ENCODE results near the gene DSG1. TPM values are rescaled to one million over a fixed set of nuclear protein-coding genes. Genes with fewer than 3 reads are reported as not detected.

DSG1 gene
- total RNA-seq, 6 experiments from 2014 or later, result not detected

- H3K36me3 Mint-ChIP-seq (ENCODE audit: low read depth), result no peaks in the 10 kb centered on the region; the same call in 1 of the 2 replicates
- no peaks in the 10 kb centered on the region for H3K4me1 Mint-ChIP-seq (ENCODE audit: low read depth)
- no peak for TF ChIP-seq CTCF (IDR thresholded peaks at IDR 0.05)
- no peak for DNase-seq
- H3K27ac Mint-ChIP-seq, result no peak overlapping the region
- H3K9me3 Mint-ChIP-seq, result peaks cover 35% of the 10 kb centered on the region
- no peak overlapping the region for H3K4me3 Mint-ChIP-seq
- no peaks in the 10 kb centered on the region; the same call in 1 of the 2 replicates for H3K27me3 Mint-ChIP-seq (ENCODE audit: insufficient read depth)
Measured at GRCh38 chr18:31371989-31372388, 54.0 kb downstream of the DSG1 start.

- H3K4me1 Mint-ChIP-seq (ENCODE audit: low read depth), result no peaks in the 10 kb centered on the region
- peaks cover 36% of the 10 kb centered on the region for H3K9me3 Mint-ChIP-seq
- H3K4me3 Mint-ChIP-seq, result no peak overlapping the region
- no peak overlapping the region for H3K27ac Mint-ChIP-seq
- no peaks in the 10 kb centered on the region; the same call in 1 of the 2 replicates for H3K36me3 Mint-ChIP-seq (ENCODE audit: low read depth)
- DNase-seq, result no peak
- TF ChIP-seq CTCF (IDR thresholded peaks at IDR 0.05), result no peak
- no peaks in the 10 kb centered on the region; the same call in 1 of the 2 replicates for H3K27me3 Mint-ChIP-seq (ENCODE audit: insufficient read depth)
Measured at GRCh38 chr18:31373641-31374040, 55.7 kb downstream of the DSG1 start.

GRCh38 chr18:31376477-31376876 is 58.5 kb downstream of the DSG1 start, which contains the start of gene DSG4:
TSS of gene DSG4 (plus strand) at chr18:31376777. CDS start at chr18:31376912, 135 bp downstream.
- DNase-seq, result no peak
- no peaks in the 10 kb centered on the region for H3K4me1 Mint-ChIP-seq (ENCODE audit: low read depth)
- peaks cover 46% of the 10 kb centered on the region for H3K9me3 Mint-ChIP-seq
- H3K36me3 Mint-ChIP-seq (ENCODE audit: low read depth), result no peaks in the 10 kb centered on the region; the same call in 1 of the 2 replicates
- no peak for TF ChIP-seq CTCF (IDR thresholded peaks at IDR 0.05)
- no peak within 1 kb of the TSS for H3K27ac Mint-ChIP-seq
- H3K27me3 Mint-ChIP-seq (ENCODE audit: insufficient read depth), result no peaks in the 10 kb centered on the region; the same call in none of the 2 replicates
- H3K4me3 Mint-ChIP-seq, result no peak within 1 kb of the TSS

- no peak for DNase-seq
- Mint-ChIP-seq H3K4me3 (no peak overlapping the region), H3K4me1 (ENCODE audit: low read depth) (no peaks in the 10 kb centered on the region), H3K36me3 (ENCODE audit: low read depth) (no peaks in the 10 kb centered on the region), H3K27ac (no peak overlapping the region), H3K27me3 (ENCODE audit: insufficient read depth) (no peaks in the 10 kb centered on the region; the same call in 1 of the 2 replicates), H3K9me3 (peaks cover 36% of the 10 kb centered on the region)
- no peak for TF ChIP-seq CTCF (IDR thresholded peaks at IDR 0.05)
Measured at GRCh38 chr18:31380912-31381311, 63.0 kb downstream of the DSG1 start.

GRCh38 chr18:31382107-31382506 is 64.1 kb downstream of the DSG1 start:
- no peak for TF ChIP-seq CTCF (IDR thresholded peaks at IDR 0.05)
- no peak overlapping the region for H3K4me3 Mint-ChIP-seq
- no peak for DNase-seq
- H3K36me3 Mint-ChIP-seq (ENCODE audit: low read depth), result no peaks in the 10 kb centered on the region
- peaks cover 36% of the 10 kb centered on the region for H3K9me3 Mint-ChIP-seq
- no peak overlapping the region for H3K27ac Mint-ChIP-seq
- no peaks in the 10 kb centered on the region; the same call in 1 of the 2 replicates for H3K27me3 Mint-ChIP-seq (ENCODE audit: insufficient read depth)
- no peaks in the 10 kb centered on the region for H3K4me1 Mint-ChIP-seq (ENCODE audit: low read depth)

- H3K4me1 Mint-ChIP-seq (ENCODE audit: low read depth), result no peaks in the 10 kb centered on the region
- peaks cover 34% of the 10 kb centered on the region for H3K9me3 Mint-ChIP-seq
- H3K27ac Mint-ChIP-seq, result no peak overlapping the region
- no peak overlapping the region for H3K4me3 Mint-ChIP-seq
- TF ChIP-seq CTCF (IDR thresholded peaks at IDR 0.05), result no peak
- no peaks in the 10 kb centered on the region for H3K27me3 Mint-ChIP-seq (ENCODE audit: insufficient read depth)
- H3K36me3 Mint-ChIP-seq (ENCODE audit: low read depth), result no peaks in the 10 kb centered on the region
- no peak for DNase-seq
Measured at GRCh38 chr18:31386741-31387140, 68.8 kb downstream of the DSG1 start.

Measured in HFFc6 (cell line).